Upper lobe of left lung (tissue), 4 donors: Measurements from ENCODE around the gene STYXL1.

Experiments
- CTCF ChIP-seq, 6 experiments: fragments of 450-650 bp in 4 of 6; fragments of 200-600 bp in 2 of 6; sonication (generic) in 2 of 6; IDR thresholded peaks; one replicate each; pipeline ENCODE4 v1.5.1; 2016 to 2019; ENCODE audit warnings: antibody characterized with exemption in 6 of 6
- POLR2A ChIP-seq, 4 donors: fragments of 450-650 bp; IDR thresholded peaks; one replicate each; pipeline ENCODE4 v1.5.1; 2016 to 2017; ENCODE audit warnings: antibody characterized with exemption in 4 of 4, mild to moderate bottlenecking in 2 of 4

DNA sequence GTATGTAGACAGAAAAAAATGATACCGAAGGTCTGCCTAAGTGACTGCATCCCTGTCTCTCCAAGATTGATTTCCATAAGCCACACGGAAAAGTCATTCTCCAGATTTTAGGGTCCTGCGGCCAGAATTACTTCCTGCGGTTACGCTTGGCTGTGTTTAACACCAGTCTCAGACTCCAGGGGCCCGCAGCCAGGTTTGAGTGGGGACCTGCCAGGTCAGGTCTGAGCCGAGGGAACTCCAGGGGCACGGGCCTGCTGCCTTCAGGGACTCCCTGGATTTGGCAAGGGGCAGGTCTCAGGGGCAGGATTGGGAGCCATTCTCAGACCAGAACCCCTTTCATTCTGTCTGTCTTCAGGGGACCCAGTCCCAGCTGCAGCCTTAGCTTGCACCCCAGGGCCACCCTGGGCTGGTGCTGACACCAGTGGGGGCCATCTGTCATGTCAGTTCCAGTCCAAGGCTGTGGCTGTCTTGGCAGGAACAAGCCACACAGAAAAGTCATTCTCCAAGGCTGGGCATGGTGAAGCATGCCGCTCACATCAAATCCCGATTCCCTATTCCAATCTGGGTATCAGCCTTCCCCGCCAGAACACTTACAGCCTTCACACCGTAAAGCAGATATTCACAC is 92.4 kb downstream of the STYXL1 start:
- no peak for TF ChIP-seq CTCF (IDR thresholded peaks at IDR 0.05)
- TF ChIP-seq POLR2A (IDR thresholded peaks at IDR 0.05): no peak
